Measurements from ENCODE around the gene SKOR1. TPM values are rescaled to one million over a fixed set of nuclear protein-coding genes. Genes with fewer than 3 reads are reported as not detected.

Gene SKOR1
- total and polyA plus RNA-seq, 2 of the 4 experiments (the other 2 are of a cell fraction): 0.03 TPM; not detected in 1

Small RNA genes lying within 50 kb of the gene (microRNA-seq; reads per million reads assigned to microRNA genes)
- not detected for gene RNU6-1 (ENCODE audit: insufficient read depth, insufficient read length)

Small RNA genes lying within 50 kb of the gene (small RNA-seq; reads per million reads assigned to genes)
- gene RNU6-1: 0.74 to 31.3 (median 3.2) reads per million in 5 experiments

Other genes with a start within 250 kb of the SKOR1 start
- not detected in 2 replicates for gene RNU6-1, start 14.5 kb downstream of the SKOR1 start, total RNA-seq (2012; rRNA removed)
- not detected in 2 replicates for gene RNU6-1, start 14.5 kb downstream of the SKOR1 start, polyA plus RNA-seq (2012; rRNA removed)
- 41.1 and 63.6 TPM in 2 replicates for gene PIAS1, start 228.8 kb downstream of the SKOR1 start, total RNA-seq (2012; rRNA removed)
- gene PIAS1, start 228.8 kb downstream of the SKOR1 start, polyA plus RNA-seq (2012; rRNA removed): 20.0 and 20.9 TPM in 2 replicates